Measurements from ENCODE around the gene LY6G5C.

Gene LY6G5C

GRCh38 chr6:31722173-31722572, 41.3 kb upstream of the LY6G5C start:
- Histone ChIP-seq H3K9me3 (ENCODE audit: severe bottlenecking) (no peaks in the 10 kb centered on the region), H3K36me3 (peaks cover 14% of the 10 kb centered on the region), H3K27me3 (ENCODE audit: insufficient read depth, low read depth, severe bottlenecking) (no peaks in the 10 kb centered on the region), H3K4me3 (ENCODE audit: low read depth, low read length) (no peak overlapping the region), H3K27ac (no peak overlapping the region)
- no peak for TF ChIP-seq CTCF (IDR thresholded peaks at IDR 0.05; ENCODE audit: low read depth, low read length)
- DNase-seq, result no peak

GRCh38 chr6:31721351-31722020, 40.6 kb upstream of the LY6G5C start, which contains the start of gene LY6G6C:
TSS of gene LY6G6C (minus strand) at chr6:31721746. CDS start at chr6:31721679, 67 bp downstream.
- Histone ChIP-seq H3K27ac (no peak within 1 kb of the TSS), H3K9me3 (ENCODE audit: severe bottlenecking) (no peaks in the 10 kb centered on the region), H3K36me3 (peaks cover 7% of the 10 kb centered on the region), H3K27me3 (ENCODE audit: insufficient read depth, low read depth, severe bottlenecking) (no peaks in the 10 kb centered on the region), H3K4me3 (ENCODE audit: low read depth, low read length) (no peak within 1 kb of the TSS)
- DNase-seq, result no peak
- no peak for TF ChIP-seq CTCF (IDR thresholded peaks at IDR 0.05; ENCODE audit: low read depth, low read length)

- no peak for TF ChIP-seq CTCF (IDR thresholded peaks at IDR 0.05; ENCODE audit: low read depth, low read length)
- Histone ChIP-seq H3K9me3 (ENCODE audit: severe bottlenecking) (no peaks in the 10 kb centered on the region), H3K27me3 (ENCODE audit: insufficient read depth, low read depth, severe bottlenecking) (no peaks in the 10 kb centered on the region), H3K36me3 (no peaks in the 10 kb centered on the region), H3K27ac (no peak overlapping the region), H3K4me3 (ENCODE audit: low read depth, low read length) (no peak overlapping the region)
- no peak for DNase-seq
Observed at GRCh38 chr6:31720196-31720770, 39.4 kb upstream of the LY6G5C start.

- no peak overlapping the region for H3K4me3 ChIP-seq (ENCODE audit: low read depth, low read length)
- no peak for TF ChIP-seq CTCF (IDR thresholded peaks at IDR 0.05; ENCODE audit: low read depth, low read length)
- DNase-seq, result peak; percentile 15
- H3K27me3 ChIP-seq (ENCODE audit: insufficient read depth, low read depth, severe bottlenecking), result no peaks in the 10 kb centered on the region
- no peaks in the 10 kb centered on the region for H3K36me3 ChIP-seq
- H3K27ac ChIP-seq, result no peak overlapping the region
- no peaks in the 10 kb centered on the region for H3K9me3 ChIP-seq (ENCODE audit: severe bottlenecking)
Observed at GRCh38 chr6:31719001-31719400, 38.1 kb upstream of the LY6G5C start.

GRCh38 chr6:31718265-31718664, 37.4 kb upstream of the LY6G5C start:
- H3K4me3 ChIP-seq (ENCODE audit: low read depth, low read length), result no peak overlapping the region
- no peak for DNase-seq
- TF ChIP-seq CTCF (IDR thresholded peaks at IDR 0.05; ENCODE audit: low read depth, low read length), result no peak
- H3K27me3 ChIP-seq (ENCODE audit: insufficient read depth, low read depth, severe bottlenecking), result no peaks in the 10 kb centered on the region
- no peaks in the 10 kb centered on the region for H3K9me3 ChIP-seq (ENCODE audit: severe bottlenecking)
- no peak overlapping the region for H3K27ac ChIP-seq
- H3K36me3 ChIP-seq, result no peaks in the 10 kb centered on the region
